ENCODE results near the gene SLC17A8.

- TF ChIP-seq TAF1 (IDR thresholded peaks at IDR 0.05; ENCODE audit: borderline replicate concordance, low read depth, low read length), result no peak
- no peak for TF ChIP-seq POLR2A (IDR thresholded peaks at IDR 0.05; ENCODE audit: low read depth, low read length)
These were observed 107.7 kb downstream of the SLC17A8 start for GRCh38 chr12:100464529-100464928.
